SK-N-SH (cell line): ENCODE results near the gene MSN. TPM values are rescaled to one million over a fixed set of nuclear protein-coding genes. Genes with fewer than 3 reads are reported as not detected.

Source experiments
- CTCF ChIA-PET: fragments of 300-600, 350-600 bp; formaldehyde crosslinking; extraction: SDS; loops from one replicate; lab custom pipeline; 2021; lab: Yijun Ruan, JAX
- POLR2A ChIA-PET: fragments of 350-600 bp; sonication (Branson Sonifier 250); formaldehyde crosslinking; extraction: SDS; loops from one replicate; lab custom pipeline; 2020; ENCODE audit warnings: antibody characterized with exemption, inconsistent platforms; lab: Yijun Ruan, JAX
- DNase-seq: peaks from one replicate; pipeline ENCODE4 v3.0.0; 2012
- H2AFZ ChIP-seq: fragments of 200-600 bp; sonication (generic); 2 replicates; pipeline ENCODE4 v1.8.1; 2016; ENCODE audit warnings: antibody characterized with exemption, mild to moderate bottlenecking, low read depth
- H3F3A ChIP-seq: fragments of 200-600 bp; sonication (generic); replicated peaks from 2 replicates; pipeline ENCODE3; 2016; ENCODE audit warnings: antibody characterized with exemption, mild to moderate bottlenecking; ENCODE audit not compliant: insufficient read depth
- H3K27ac ChIP-seq, 2 experiments: fragments of 200-500 bp in 1 of 2; fragments of 200-600 bp in 1 of 2; sonication (Bioruptor generic) in 1 of 2; sonication (generic), shearing (Covaris generic) in 1 of 2; 2 replicates each; pipeline versions ENCODE4 v1.5.1 to v1.6.1; 2014 to 2016; ENCODE audit warnings: low read depth in 2 of 2, inconsistent platforms in 1 of 2, low read length in 1 of 2, mild to moderate bottlenecking in 1 of 2, mixed read lengths in 1 of 2
- H3K27me3 ChIP-seq: fragments of 200-600 bp; sonication (generic), shearing (Covaris generic); 2 replicates; pipeline ENCODE4 v1.6.1; 2016; ENCODE audit warnings: mixed run types; ENCODE audit not compliant: insufficient read depth
- H3K36me3 ChIP-seq, 2 experiments: fragments of 200-500 bp in 1 of 2; fragments of 200-600 bp in 1 of 2; sonication (Bioruptor generic) in 1 of 2; sonication (generic) in 1 of 2; replicated peaks in 1 of 2; 2 replicates each; pipeline versions ENCODE3 to v1.5.1; 2014 to 2016; ENCODE audit warnings: low read length in 1 of 2, mild to moderate bottlenecking in 1 of 2; ENCODE audit not compliant: insufficient read depth in 2 of 2, control insufficient read depth in 1 of 2
- H3K4me1 ChIP-seq, 2 experiments: fragments of 200-500 bp in 1 of 2; fragments of 200-600 bp in 1 of 2; sonication (Bioruptor generic) in 1 of 2; sonication (generic), shearing (Covaris generic) in 1 of 2; 2 replicates each; pipeline versions ENCODE4 v1.5.1 to v1.6.1; 2014 to 2016; ENCODE audit warnings: low read depth in 1 of 2, low read length in 1 of 2, mixed run types in 1 of 2; ENCODE audit not compliant: insufficient read depth in 2 of 2, control insufficient read depth in 1 of 2
- H3K4me2 ChIP-seq: fragments of 200-600 bp; sonication (generic), shearing (Covaris generic); 2 replicates; pipeline ENCODE4 v1.6.1; 2017; ENCODE audit warnings: mixed run types
- H3K4me3 ChIP-seq, 2 experiments: fragments of 200-500 bp in 1 of 2; fragments of 200-600 bp in 1 of 2; sonication (Bioruptor generic) in 1 of 2; sonication (generic), shearing (Covaris generic) in 1 of 2; 2 replicates each; pipeline versions ENCODE4 v1.5.1 to v1.8.1; 2014 to 2016; ENCODE audit warnings: low read depth in 2 of 2, inconsistent platforms in 1 of 2, low read length in 1 of 2, mild to moderate bottlenecking in 1 of 2, mixed read lengths in 1 of 2, moderate library complexity in 1 of 2
- H3K79me2 ChIP-seq: fragments of 200-600 bp; sonication (generic); 2 replicates; pipeline ENCODE4 v1.8.1; 2017; ENCODE audit warnings: mild to moderate bottlenecking; ENCODE audit not compliant: insufficient read depth
- H3K9ac ChIP-seq: fragments of 200-600 bp; sonication (generic); 2 replicates; pipeline ENCODE4 v1.6.1; 2017; ENCODE audit warnings: mixed run types
- H3K9me2 ChIP-seq: fragments of 200-600 bp; sonication (generic); 2 replicates; pipeline ENCODE4 v1.6.1; 2017; ENCODE audit warnings: mixed run types
- H3K9me3 ChIP-seq: fragments of 200-600 bp; sonication (generic); 2 replicates; pipeline ENCODE4 v1.6.1; 2017; ENCODE audit warnings: mixed run types, mild to moderate bottlenecking, moderate library complexity
- H4K20me1 ChIP-seq: fragments of 200-600 bp; sonication (generic); 2 replicates; pipeline ENCODE4 v1.6.1; 2017; ENCODE audit warnings: mild to moderate bottlenecking, mixed run types; ENCODE audit not compliant: insufficient read depth
- CHD2 ChIP-seq: fragments of 150-350 bp; IDR thresholded peaks from 2 replicates; pipeline ENCODE4 v1.6.1; 2018; ENCODE audit warnings: low read length; ENCODE audit not compliant: partially characterized antibody
- ELF1 ChIP-seq: IDR thresholded peaks from 2 replicates; pipeline ENCODE4 v1.4.0; 2012
- FOXM1 ChIP-seq: IDR thresholded peaks from 2 replicates; pipeline ENCODE4 v1.4.0; 2012; ENCODE audit warnings: low read depth, mild to moderate bottlenecking
- GABPA ChIP-seq: IDR thresholded peaks from 2 replicates; pipeline ENCODE4 v1.4.0; 2012; ENCODE audit warnings: low read depth, mild to moderate bottlenecking
- JUND ChIP-seq: IDR thresholded peaks from 2 replicates; pipeline ENCODE4 v1.4.0; 2012
- MEF2A ChIP-seq: IDR thresholded peaks from 2 replicates; pipeline ENCODE4 v1.4.0; 2012; ENCODE audit warnings: low read depth, borderline replicate concordance
- MXI1 ChIP-seq: IDR thresholded peaks from 2 replicates; pipeline ENCODE4 v1.6.1; 2012; ENCODE audit warnings: mild to moderate bottlenecking, low read depth, low read length, improper control_type of control experiment
- POLR2AphosphoS5 ChIP-seq: IDR thresholded peaks from 2 replicates; pipeline ENCODE4 v1.6.1; 2012; ENCODE audit warnings: low read depth, low read length
- RAD21 ChIP-seq: IDR thresholded peaks from 2 replicates; pipeline ENCODE4 v1.6.1; 2012; ENCODE audit warnings: mild to moderate bottlenecking, low read length
- RCOR1 ChIP-seq: fragments of 150-350 bp; IDR thresholded peaks from 2 replicates; pipeline ENCODE4 v1.6.1; 2017; ENCODE audit warnings: antibody characterized with exemption, low read length
- RFX5 ChIP-seq: IDR thresholded peaks from 2 replicates; pipeline ENCODE4 v1.6.1; 2012; ENCODE audit warnings: mild to moderate bottlenecking, improper control_type of control experiment, low read length
- RXRA ChIP-seq: IDR thresholded peaks from 2 replicates; pipeline ENCODE4 v1.4.0; 2012; ENCODE audit warnings: low read depth, mild to moderate bottlenecking, borderline replicate concordance
- SIN3A ChIP-seq: IDR thresholded peaks from 2 replicates; pipeline ENCODE4 v1.6.1; 2012; ENCODE audit warnings: low read depth, mild to moderate bottlenecking, low read length, moderate library complexity, borderline replicate concordance
- SMC3 ChIP-seq: IDR thresholded peaks from 2 replicates; pipeline ENCODE4 v1.6.1; 2012; ENCODE audit warnings: low read depth, low read length, improper control_type of control experiment
- WGBS: methylation state at CpG from one replicate; pipeline ENCODE4 v1.1.6; 2017; ENCODE audit warnings: low lambda C conversion rate; 5-methylcytosine and 5-hydroxymethylcytosine counted together
- polyA plus RNA-seq, 3 experiments: library from polyadenylated mRNA; depleted of rRNA; stranded (reverse); fragments of >200 nt; gene quantifications; 2 replicates each; pipeline ENCODE4 v1.2.3, GENCODE V29; 2012
- TF ChIP-seq, protein P1 (sequence below): IDR thresholded peaks from 2 replicates; pipeline ENCODE4 v1.4.0; 2012; ENCODE audit warnings: low read depth, borderline replicate concordance
- TF ChIP-seq, protein P2 (sequence below): IDR thresholded peaks from 2 replicates; pipeline ENCODE4 v1.4.0; 2012; ENCODE audit warnings: low read depth, borderline replicate concordance
- TF ChIP-seq, protein P3 (sequence below): fragments of 150-350 bp; IDR thresholded peaks from 2 replicates; pipeline ENCODE4 v1.6.1; 2017; ENCODE audit warnings: antibody characterized with exemption, low read length, low read depth, borderline replicate concordance

Gene MSN
- polyA plus RNA-seq, 1 of the 3 experiments (the other 2 are of a cell fraction), result 189 TPM

DNA sequence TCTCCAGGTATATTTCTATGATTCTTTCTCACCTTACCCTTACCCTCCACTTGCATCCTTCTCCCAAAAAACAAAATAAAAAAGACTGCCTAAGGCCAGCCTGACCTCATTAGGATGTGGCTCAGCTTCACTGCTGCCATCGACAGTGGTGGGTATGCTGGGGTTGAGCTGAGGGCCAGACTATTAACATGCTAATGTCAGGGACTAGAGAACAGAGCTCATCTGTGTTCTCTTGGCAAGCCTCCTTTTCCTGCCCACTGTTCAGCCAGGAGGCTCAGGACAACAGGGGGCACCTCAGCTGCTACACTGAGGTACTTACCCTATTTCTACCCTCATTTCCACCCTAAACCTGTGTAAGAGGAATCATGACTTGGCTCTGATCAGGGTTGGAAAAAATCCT is 59.3 kb downstream of the MSN start:
- Histone ChIP-seq H3K9me3 (no peaks in the 10 kb centered on the region), H3K27ac (no peak overlapping the region), H3K4me3 (no peak overlapping the region), H3K27me3 (no peaks in the 10 kb centered on the region), H3K4me1 (no peaks in the 10 kb centered on the region), H4K20me1 (peaks cover 81% of the 10 kb centered on the region), H3K9me2 (no peaks in the 10 kb centered on the region), H3K9ac (no peak overlapping the region), H3K36me3 (peaks cover 10 to 29% of the 10 kb centered on the region in 2 experiments), H3F3A (no peaks in the 10 kb centered on the region), H2AFZ (no peak overlapping the region), H3K79me2 (peaks cover 74% of the 10 kb centered on the region), H3K4me2 (no peak overlapping the region)
- ChIA-PET POLR2A (no interaction called here), CTCF (interaction anchor here (0.7 kb wide), 1 partner anchor 14 kb away, joined by 3 read pairs; no protein-coding TSS in a partner anchor)
- WGBS, result 25% methylated on average over 1 of the region's 1 CpG
- no peak for DNase-seq
- TF ChIP-seq MXI1, result no peak
- TF ChIP-seq SMC3, result no peak
- TF ChIP-seq SIN3A, result no peak
- TF ChIP-seq, protein P1, sequence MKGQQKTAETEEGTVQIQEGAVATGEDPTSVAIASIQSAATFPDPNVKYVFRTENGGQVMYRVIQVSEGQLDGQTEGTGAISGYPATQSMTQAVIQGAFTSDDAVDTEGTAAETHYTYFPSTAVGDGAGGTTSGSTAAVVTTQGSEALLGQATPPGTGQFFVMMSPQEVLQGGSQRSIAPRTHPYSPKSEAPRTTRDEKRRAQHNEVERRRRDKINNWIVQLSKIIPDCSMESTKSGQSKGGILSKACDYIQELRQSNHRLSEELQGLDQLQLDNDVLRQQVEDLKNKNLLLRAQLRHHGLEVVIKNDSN, result no peak
- no peak for TF ChIP-seq ELF1
- TF ChIP-seq, protein P2, sequence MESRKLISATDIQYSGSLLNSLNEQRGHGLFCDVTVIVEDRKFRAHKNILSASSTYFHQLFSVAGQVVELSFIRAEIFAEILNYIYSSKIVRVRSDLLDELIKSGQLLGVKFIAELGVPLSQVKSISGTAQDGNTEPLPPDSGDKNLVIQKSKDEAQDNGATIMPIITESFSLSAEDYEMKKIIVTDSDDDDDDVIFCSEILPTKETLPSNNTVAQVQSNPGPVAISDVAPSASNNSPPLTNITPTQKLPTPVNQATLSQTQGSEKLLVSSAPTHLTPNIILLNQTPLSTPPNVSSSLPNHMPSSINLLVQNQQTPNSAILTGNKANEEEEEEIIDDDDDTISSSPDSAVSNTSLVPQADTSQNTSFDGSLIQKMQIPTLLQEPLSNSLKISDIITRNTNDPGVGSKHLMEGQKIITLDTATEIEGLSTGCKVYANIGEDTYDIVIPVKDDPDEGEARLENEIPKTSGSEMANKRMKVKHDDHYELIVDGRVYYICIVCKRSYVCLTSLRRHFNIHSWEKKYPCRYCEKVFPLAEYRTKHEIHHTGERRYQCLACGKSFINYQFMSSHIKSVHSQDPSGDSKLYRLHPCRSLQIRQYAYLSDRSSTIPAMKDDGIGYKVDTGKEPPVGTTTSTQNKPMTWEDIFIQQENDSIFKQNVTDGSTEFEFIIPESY, result no peak
- no peak for TF ChIP-seq MEF2A
- TF ChIP-seq RCOR1, result no peak
- no peak for TF ChIP-seq RFX5
- TF ChIP-seq FOXM1, result no peak
- TF ChIP-seq RAD21, result no peak

DNA sequence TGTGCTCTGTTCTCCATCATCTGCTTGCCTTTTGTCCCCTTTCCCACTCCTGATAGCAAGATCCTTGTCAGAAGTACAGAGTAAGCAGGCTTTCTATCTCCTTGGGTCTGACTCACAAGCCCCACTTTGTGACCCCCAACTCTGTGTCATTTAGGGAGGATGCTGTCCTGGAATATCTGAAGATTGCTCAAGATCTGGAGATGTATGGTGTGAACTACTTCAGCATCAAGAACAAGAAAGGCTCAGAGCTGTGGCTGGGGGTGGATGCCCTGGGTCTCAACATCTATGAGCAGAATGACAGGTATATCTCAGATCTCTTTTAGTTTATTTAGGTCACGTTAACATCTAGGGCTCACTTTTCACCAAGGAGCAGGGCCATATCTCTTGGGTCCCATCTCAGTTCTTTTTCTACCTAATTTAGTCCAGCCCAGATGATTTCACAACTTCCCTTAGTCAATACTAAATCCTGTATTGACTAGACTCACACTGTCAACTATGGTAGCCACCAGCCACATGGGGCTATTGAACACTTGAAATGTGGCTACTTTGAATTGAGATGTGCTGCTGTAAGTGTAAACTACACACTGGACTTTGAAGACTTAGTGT is 64.3 kb downstream of the MSN start:
- no peaks in the 10 kb centered on the region for H3K27me3 ChIP-seq
- ChIA-PET POLR2A (no interaction called here), CTCF (no interaction called here)
- H3K27ac ChIP-seq, result no peak overlapping the region
- H3K9me2 ChIP-seq, result no peaks in the 10 kb centered on the region
- no peak overlapping the region for H3K9ac ChIP-seq
- no peaks in the 10 kb centered on the region for H3F3A ChIP-seq
- H3K4me3 ChIP-seq, result no peak overlapping the region
- no peaks in the 10 kb centered on the region for H3K9me3 ChIP-seq
- no peaks in the 10 kb centered on the region for H3K4me1 ChIP-seq
- no peak overlapping the region for H3K4me2 ChIP-seq
- H3K79me2 ChIP-seq, result peaks cover 25% of the 10 kb centered on the region
- no peak for DNase-seq
- H2AFZ ChIP-seq, result no peak overlapping the region
- no peak for TF ChIP-seq POLR2AphosphoS5
- no peak for TF ChIP-seq RXRA
- TF ChIP-seq, protein P3, sequence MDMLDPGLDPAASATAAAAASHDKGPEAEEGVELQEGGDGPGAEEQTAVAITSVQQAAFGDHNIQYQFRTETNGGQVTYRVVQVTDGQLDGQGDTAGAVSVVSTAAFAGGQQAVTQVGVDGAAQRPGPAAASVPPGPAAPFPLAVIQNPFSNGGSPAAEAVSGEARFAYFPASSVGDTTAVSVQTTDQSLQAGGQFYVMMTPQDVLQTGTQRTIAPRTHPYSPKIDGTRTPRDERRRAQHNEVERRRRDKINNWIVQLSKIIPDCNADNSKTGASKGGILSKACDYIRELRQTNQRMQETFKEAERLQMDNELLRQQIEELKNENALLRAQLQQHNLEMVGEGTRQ, result no peak
- no peak for TF ChIP-seq MEF2A
- no peak for TF ChIP-seq CHD2
- no peak for TF ChIP-seq GABPA
- no peak for TF ChIP-seq FOXM1
- no peak for TF ChIP-seq JUND
- H4K20me1 ChIP-seq, result peaks cover 34% of the 10 kb centered on the region
- peaks cover 28 to 43% of the 10 kb centered on the region in 2 experiments for H3K36me3 ChIP-seq
- 43% methylated on average over 1 of the region's 1 CpG for WGBS
